Daoy (cell line): ENCODE results near the gene AGBL5. TPM values are rescaled to one million over a fixed set of nuclear protein-coding genes. Genes with fewer than 3 reads are reported as not detected.
"Not testable (repeated sequence)": the region's sequence is repeated elsewhere in the genome, so short reads cannot be mapped to it uniquely, and the experiment has no call there.

Source experiments
- DNase-seq: peaks from one replicate; pipeline ENCODE4 v3.0.0-alpha.2; 2015; ENCODE audit warnings: low read depth
- total RNA-seq: library from RNA; depleted of rRNA; stranded (reverse); fragments of >200 nt; shearing (Covaris generic); gene quantifications from 2 replicates; pipeline ENCODE4 v1.2.3, GENCODE V29; 2014

The AGBL5 gene
- total RNA-seq, 1 experiment from 2014 or later = 22.5 TPM

DNA sequence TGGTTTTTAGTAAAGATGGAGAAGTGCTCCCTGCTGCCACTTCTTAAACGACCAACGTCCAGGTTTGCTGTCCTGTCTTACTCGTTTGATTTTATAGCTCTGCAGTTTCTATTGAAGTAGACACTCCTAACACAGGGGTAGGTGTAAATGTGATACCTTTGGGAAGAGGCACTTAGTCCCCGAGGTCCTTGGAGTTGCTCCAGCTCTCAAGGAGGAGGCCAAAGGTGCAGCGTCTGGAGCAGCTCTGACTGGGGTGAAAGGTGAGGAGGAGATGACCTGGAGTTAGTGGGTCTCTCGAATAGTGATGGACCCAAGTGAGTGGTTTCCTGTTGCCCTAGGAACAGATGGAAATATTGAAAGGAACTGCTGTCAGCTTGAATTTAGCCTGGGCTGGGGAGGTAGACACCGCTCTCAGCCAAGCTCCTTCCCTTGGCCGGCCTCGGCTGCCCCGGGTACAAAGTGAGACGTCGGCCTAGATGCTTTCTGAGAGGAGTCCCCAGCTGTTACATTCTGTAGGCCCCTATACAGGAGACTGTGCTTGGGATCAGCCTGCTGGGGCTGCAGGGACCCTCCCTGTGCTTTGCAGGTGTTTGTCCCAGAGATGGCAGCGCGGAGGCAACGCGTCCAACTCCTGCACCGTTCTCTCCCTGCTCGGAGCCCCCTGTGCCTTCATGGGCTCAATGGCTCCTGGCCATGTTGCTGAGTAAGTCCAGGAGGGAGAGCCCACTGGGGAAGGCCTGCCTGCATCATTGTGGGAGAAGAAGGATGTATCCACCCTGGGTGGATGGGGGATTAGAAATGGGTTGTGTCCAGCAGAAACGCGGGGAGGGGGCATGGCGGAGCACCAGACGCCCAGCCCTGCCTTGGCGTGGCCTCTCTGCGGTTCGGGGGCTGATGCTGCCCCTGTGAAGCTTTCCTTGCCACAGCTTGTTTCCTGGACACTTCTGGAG lies 40.6 kb downstream of the AGBL5 start:
- DNase-seq = no peak

DNA sequence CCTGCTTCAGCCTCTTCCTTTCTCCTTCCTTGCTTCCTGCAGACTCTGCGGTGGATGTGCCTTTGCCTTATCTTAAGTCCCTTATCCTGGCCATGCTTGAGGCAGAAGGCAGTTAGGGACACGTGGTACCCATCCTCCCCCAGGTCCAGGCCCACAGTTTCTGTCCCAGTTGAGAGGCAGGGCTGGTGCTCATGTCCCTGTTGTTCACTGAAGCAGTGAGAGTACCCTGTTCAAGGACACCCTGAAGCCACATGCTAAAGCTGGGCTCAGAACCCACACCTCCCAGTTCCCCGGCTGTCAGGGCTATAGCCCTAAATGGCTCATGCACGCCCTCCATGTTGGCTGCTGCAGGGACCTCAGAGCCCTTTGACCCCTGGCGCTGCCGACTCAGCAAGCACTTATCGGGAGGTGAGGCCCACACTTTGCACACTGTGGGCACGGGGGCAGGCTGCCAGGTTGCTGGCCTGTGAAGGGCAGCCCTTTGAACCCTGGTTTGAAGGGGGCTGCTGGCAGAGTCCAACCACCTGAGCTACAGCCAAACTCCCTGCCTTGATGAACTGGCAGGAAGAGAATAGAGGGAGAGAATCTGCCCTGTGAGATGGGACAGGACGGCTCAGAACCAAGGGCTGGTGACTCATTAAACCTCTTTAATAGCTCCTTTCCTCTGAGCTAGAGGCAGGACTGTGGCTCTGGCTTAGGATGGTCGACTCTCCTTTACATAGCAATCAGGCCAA lies 41.4 kb downstream of the AGBL5 start:
- no peak for DNase-seq

- no peak for DNase-seq
These were observed 42.2 kb downstream of the AGBL5 start for GRCh38 chr2:27093430-27094352.

DNA sequence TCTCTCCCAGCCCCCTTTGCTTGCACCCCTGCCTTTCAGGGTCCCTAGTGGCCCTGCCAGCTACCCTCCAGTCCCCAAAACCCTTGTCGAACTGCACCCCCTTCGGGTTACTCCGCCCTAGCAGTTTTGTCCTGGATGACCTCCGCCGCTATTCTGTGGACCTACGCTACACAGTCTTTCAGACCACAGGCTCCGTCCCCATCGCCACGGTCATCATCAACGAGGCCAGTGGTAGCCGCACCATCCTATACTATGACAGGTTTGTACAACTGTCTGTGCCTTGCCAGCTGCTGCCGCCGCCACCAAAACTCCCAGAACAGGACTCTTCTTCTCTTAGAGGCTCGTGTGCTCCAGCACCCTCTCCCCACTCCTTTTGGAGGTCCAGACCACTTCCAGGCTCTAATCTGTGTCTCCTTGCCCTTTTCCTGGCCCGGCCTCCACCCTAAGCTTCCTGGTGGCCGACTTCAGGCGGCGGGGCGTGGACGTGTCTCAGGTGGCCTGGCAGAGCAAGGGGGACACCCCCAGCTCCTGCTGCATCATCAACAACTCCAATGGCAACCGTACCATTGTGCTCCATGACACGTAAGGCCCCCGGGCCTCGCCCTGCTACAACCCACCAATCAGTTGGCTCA lies 43.0 kb downstream of the AGBL5 start:
- DNase-seq = no peak

GRCh38 chr2:27095427-27095744 lies 43.9 kb downstream of the AGBL5 start:
- no peak for DNase-seq

GRCh38 chr2:27095745-27096651 lies 44.5 kb downstream of the AGBL5 start:
- peak; percentile 58 for DNase-seq

DNA sequence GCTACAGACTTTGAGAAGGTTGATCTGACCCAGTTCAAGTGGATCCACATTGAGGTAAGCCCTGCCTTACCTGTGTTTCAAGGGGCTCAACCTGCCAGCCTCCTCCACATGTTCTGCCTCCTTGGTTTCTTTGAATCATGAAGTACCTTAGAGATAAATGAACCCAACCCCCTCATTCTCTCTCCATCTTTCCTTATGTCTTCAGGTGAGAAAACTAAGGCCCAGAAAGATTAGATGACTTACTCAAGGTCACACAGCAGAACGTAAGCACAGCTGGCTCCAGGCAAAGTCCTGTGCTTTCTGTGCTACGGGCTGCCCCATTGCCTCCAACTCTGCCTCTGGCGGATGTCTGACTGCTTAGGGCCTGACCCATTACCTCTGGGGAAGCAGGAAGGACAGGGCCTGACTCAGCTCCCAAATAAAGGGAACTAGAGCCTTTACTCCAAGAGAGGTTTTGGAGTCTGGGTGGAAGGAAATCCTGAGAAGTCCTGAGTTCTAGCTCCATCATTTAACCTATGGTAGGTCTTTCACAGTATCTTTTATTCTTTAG lies 45.4 kb downstream of the AGBL5 start:
- DNase-seq = no peak

DNA sequence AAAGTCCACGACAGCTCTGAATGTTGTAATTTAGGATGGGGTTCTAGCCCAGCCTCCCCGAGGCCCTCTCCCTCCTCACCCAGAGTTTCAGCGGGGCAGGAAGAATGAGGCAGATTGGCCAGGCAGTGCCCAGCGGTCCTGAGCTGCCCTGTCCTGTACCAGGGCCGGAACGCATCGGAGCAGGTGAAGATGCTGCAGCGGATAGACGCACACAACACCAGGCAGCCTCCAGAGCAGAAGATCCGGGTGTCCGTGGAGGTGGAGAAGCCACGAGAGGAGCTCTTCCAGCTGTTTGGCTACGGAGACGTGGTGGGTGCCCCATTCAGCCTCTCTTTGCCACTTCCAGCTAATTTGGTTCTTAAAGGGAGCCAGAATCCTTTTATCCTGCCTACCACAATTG lies 45.9 kb downstream of the AGBL5 start:
- no peak for DNase-seq

- no peak for DNase-seq
These were observed 48.0 kb downstream of the AGBL5 start for GRCh38 chr2:27099334-27099955.

GRCh38 chr2:27100036-27100435 lies 48.6 kb downstream of the AGBL5 start:
- no peak for DNase-seq

DNA sequence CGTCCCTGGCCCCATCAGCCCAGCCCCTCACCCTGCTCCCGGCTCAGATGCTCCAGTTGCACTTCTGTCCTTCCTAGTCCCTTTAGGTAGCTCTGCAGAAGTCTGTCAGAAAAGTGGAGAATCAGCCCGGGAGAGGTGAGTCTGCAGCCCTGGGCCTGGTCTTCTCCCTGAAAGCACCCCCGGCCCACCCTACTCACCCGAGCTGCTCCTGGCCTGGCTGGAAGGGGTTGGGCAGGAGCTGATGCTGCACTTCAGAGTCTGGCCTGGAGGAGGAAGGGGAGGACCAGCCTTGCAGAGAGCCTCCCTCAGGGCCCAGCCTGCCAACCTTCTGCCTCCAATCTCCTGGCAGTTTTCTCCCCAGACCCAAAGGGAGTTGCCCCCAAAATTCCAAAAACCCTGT lies 50.9 kb downstream of the AGBL5 start:
- DNase-seq = no peak

DNA sequence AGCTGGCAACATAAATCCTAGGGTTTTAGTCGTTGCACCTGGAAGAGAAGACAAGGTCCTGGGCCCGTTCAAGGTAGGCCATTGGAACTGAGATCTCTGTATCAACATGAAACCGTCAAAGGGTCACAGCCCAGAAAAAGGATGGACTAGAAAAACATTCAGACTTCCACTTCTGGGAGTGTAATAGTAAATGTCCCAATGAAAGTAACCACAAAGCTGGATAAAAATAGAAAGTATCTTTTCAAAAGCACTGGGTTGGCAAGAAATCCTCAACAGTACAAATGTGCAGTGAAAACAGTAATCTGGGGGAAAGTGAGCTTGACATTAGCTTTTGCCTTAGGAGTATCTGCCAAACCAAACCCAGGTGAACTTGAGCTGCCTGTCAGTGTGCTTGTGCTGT lies 54.5 kb downstream of the AGBL5 start:
- no peak for DNase-seq

- DNase-seq = no peak
These were observed 56.8 kb downstream of the AGBL5 start for GRCh38 chr2:27108221-27108620.

DNA sequence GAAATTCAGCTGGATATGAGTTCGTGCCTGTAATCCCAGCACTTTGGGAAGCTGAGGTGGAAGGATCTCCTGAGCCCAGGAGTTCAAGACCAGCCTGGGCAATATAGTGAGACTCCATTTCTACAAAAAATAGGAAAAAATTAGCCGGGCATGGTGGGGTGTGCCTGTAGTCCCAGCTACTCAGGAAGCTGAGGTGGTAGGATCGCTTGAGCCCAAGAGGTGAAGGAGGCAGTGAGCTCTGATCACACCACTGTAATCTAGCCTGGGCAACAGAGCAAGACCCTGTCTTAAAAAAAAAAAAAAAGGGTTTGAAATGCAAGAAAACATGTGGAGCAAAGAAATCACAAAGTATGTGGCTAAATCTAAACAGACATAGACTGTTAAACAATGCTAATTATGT lies 57.6 kb downstream of the AGBL5 start:
- no peak for DNase-seq

GRCh38 chr2:27110603-27111352 lies 59.3 kb downstream of the AGBL5 start:
- DNase-seq = not testable (repeated sequence)

- not testable (repeated sequence) for DNase-seq
These were observed 60.1 kb downstream of the AGBL5 start for GRCh38 chr2:27111392-27112078.

- DNase-seq = no peak
These were observed 64.1 kb downstream of the AGBL5 start for GRCh38 chr2:27115519-27115918.

GRCh38 chr2:27117995-27118524 lies 66.6 kb downstream of the AGBL5 start:
- DNase-seq = no peak
